Stimulated activated CD4-positive, alpha-beta T cell treated with anti-CD3 and anti-CD28 coated beads, Interleukin-15, amount 100 ng/mL, for 24 hours (primary cell): ENCODE measurements around the gene PHACTR3.

Source experiments
- DNase-seq: peaks from one replicate; pipeline ENCODE4 v3.0.0-alpha.2; 2020

The PHACTR3 gene

GRCh38 chr20:59737816-59738215, 133.5 kb downstream of the PHACTR3 start:
- DNase-seq, result no peak

- no peak for DNase-seq
Measured at GRCh38 chr20:59738851-59739250, 134.5 kb downstream of the PHACTR3 start.

GRCh38 chr20:59740621-59741020, 136.3 kb downstream of the PHACTR3 start:
- no peak for DNase-seq

GRCh38 chr20:59741073-59741472, 136.7 kb downstream of the PHACTR3 start:
- DNase-seq, result no peak

GRCh38 chr20:59742351-59743095, 138.2 kb downstream of the PHACTR3 start:
- no peak for DNase-seq

GRCh38 chr20:59743308-59743707, 139.0 kb downstream of the PHACTR3 start:
- no peak for DNase-seq

GRCh38 chr20:59743767-59744485, 139.6 kb downstream of the PHACTR3 start:
- peak; percentile 7 for DNase-seq

- DNase-seq, result no peak
Measured at GRCh38 chr20:59744756-59745155, 140.4 kb downstream of the PHACTR3 start.

GRCh38 chr20:59745201-59745600, 140.9 kb downstream of the PHACTR3 start:
- no peak for DNase-seq

GRCh38 chr20:59745716-59746115, 141.4 kb downstream of the PHACTR3 start:
- DNase-seq, result no peak

- DNase-seq, result no peak
Measured at GRCh38 chr20:59746155-59746554, 141.8 kb downstream of the PHACTR3 start.

GRCh38 chr20:59747671-59748515, 143.6 kb downstream of the PHACTR3 start:
- no peak for DNase-seq

- DNase-seq, result no peak
Measured at GRCh38 chr20:59748619-59749191, 144.4 kb downstream of the PHACTR3 start.

- no peak for DNase-seq
Measured at GRCh38 chr20:59749301-59749700, 145.0 kb downstream of the PHACTR3 start.

GRCh38 chr20:59750209-59750840, 146.0 kb downstream of the PHACTR3 start:
- DNase-seq, result no peak

GRCh38 chr20:59751075-59751711, 146.9 kb downstream of the PHACTR3 start:
- DNase-seq, result peak; percentile 61

- no peak for DNase-seq
Measured at GRCh38 chr20:59752101-59752586, 147.8 kb downstream of the PHACTR3 start.

GRCh38 chr20:59752704-59753460, 148.5 kb downstream of the PHACTR3 start:
- DNase-seq, result no peak

- no peak for DNase-seq
Measured at GRCh38 chr20:59753836-59754235, 149.5 kb downstream of the PHACTR3 start.

- DNase-seq, result no peak
Measured at GRCh38 chr20:59754551-59754950, 150.2 kb downstream of the PHACTR3 start.

- no peak for DNase-seq
Measured at GRCh38 chr20:59756241-59756640, 151.9 kb downstream of the PHACTR3 start.
